Hepatocyte (in vitro differentiated cells): Measurements from ENCODE around the gene CDK5R2. TPM values are rescaled to one million over a fixed set of nuclear protein-coding genes. Genes with fewer than 3 reads are reported as not detected.

ENCODE experiments used
- DNase-seq: peaks from one replicate; pipeline ENCODE4 v3.0.0-alpha.2; 2016; ENCODE audit warnings: low spot score
- H2AFZ ChIP-seq: fragments of 200-600 bp; sonication (generic); 2 replicates; pipeline ENCODE4 v1.6.0; 2016; ENCODE audit warnings: antibody characterized with exemption, mild to moderate bottlenecking
- H3K27ac ChIP-seq: fragments of 200-600 bp; sonication (generic); 2 replicates; pipeline ENCODE4 v1.5.1; 2016; ENCODE audit warnings: mild to moderate bottlenecking
- H3K27me3 ChIP-seq: fragments of 200-600 bp; sonication (generic); 2 replicates; pipeline ENCODE4 v1.6.1; 2016
- H3K36me3 ChIP-seq: fragments of 200-600 bp; sonication (generic); replicated peaks from 2 replicates; pipeline ENCODE4 v1.5.1; 2016; ENCODE audit warnings: low read depth; ENCODE audit not compliant: insufficient read depth
- H3K4me1 ChIP-seq: fragments of 200-600 bp; sonication (generic); 2 replicates; pipeline ENCODE4 v1.5.1; 2016; ENCODE audit warnings: mild to moderate bottlenecking, moderate library complexity; ENCODE audit not compliant: insufficient read depth
- H3K4me2 ChIP-seq: fragments of 200-600 bp; sonication (generic); 2 replicates; pipeline ENCODE4 v1.6.0; 2016
- H3K4me3 ChIP-seq: fragments of 200-600 bp; sonication (generic); 2 replicates; pipeline ENCODE4 v1.5.1; 2016; ENCODE audit warnings: mild to moderate bottlenecking
- H3K79me2 ChIP-seq: fragments of 200-600 bp; sonication (generic); 2 replicates; pipeline ENCODE4 v1.6.0; 2017; ENCODE audit warnings: mild to moderate bottlenecking
- H3K9me2 ChIP-seq: fragments of 200-600 bp; sonication (generic); replicated peaks from 2 replicates; pipeline ENCODE4 v1.6.0; 2017; ENCODE audit warnings: mild to moderate bottlenecking; ENCODE audit not compliant: insufficient read depth
- H3K9me3 ChIP-seq: fragments of 200-600 bp; sonication (generic); 2 replicates; pipeline ENCODE4 v1.5.1; 2016; ENCODE audit warnings: low read depth, mild to moderate bottlenecking
- H4K20me1 ChIP-seq: fragments of 200-600 bp; sonication (generic); 2 replicates; pipeline ENCODE4 v1.6.0; 2016; ENCODE audit warnings: mild to moderate bottlenecking; ENCODE audit not compliant: insufficient read depth, poor library complexity, severe bottlenecking
- CTCF ChIP-seq: fragments of 200-600 bp; sonication (generic); IDR thresholded peaks from 2 replicates; pipeline ENCODE4 v1.5.1; 2016; ENCODE audit warnings: antibody characterized with exemption, mild to moderate bottlenecking; ENCODE audit not compliant: poor library complexity
- EZH2 ChIP-seq: fragments of 200-600 bp; sonication (generic); IDR thresholded peaks from 2 replicates; pipeline ENCODE4 v1.6.1; 2016; ENCODE audit warnings: antibody characterized with exemption, mild to moderate bottlenecking, borderline replicate concordance
- EZH2phosphoT487 ChIP-seq: fragments of 200-600 bp; sonication (generic); IDR thresholded peaks from one replicate; pipeline ENCODE4 v1.6.1; 2018; ENCODE audit warnings: antibody characterized with exemption, mild to moderate bottlenecking, low read depth, moderate library complexity; ENCODE audit not compliant: unreplicated experiment, severe bottlenecking
- WGBS: methylation state at CpG from one replicate; pipeline ENCODE4 v1.1.6; 2016; ENCODE audit warnings: low lambda C conversion rate; ENCODE audit errors: missing lambda C conversion rate; 5-methylcytosine and 5-hydroxymethylcytosine counted together
- polyA plus RNA-seq: library from polyadenylated mRNA; unstranded; fragments of >200 nt; fragmentation: Nextera tagmentation; extraction: Ambion mirVana; gene quantifications from 2 replicates; pipeline ENCODE4 v1.2.1, GENCODE V29; 2016
- total RNA-seq: library from RNA; depleted of rRNA; stranded (reverse); fragments of >200 nt; gene quantifications from 2 replicates; pipeline ENCODE4 v1.2.3, GENCODE V29; 2014

Gene CDK5R2
- total and polyA plus RNA-seq, 2 experiments from 2014 or later, result 0.37 TPM; not detected in 1

DNA sequence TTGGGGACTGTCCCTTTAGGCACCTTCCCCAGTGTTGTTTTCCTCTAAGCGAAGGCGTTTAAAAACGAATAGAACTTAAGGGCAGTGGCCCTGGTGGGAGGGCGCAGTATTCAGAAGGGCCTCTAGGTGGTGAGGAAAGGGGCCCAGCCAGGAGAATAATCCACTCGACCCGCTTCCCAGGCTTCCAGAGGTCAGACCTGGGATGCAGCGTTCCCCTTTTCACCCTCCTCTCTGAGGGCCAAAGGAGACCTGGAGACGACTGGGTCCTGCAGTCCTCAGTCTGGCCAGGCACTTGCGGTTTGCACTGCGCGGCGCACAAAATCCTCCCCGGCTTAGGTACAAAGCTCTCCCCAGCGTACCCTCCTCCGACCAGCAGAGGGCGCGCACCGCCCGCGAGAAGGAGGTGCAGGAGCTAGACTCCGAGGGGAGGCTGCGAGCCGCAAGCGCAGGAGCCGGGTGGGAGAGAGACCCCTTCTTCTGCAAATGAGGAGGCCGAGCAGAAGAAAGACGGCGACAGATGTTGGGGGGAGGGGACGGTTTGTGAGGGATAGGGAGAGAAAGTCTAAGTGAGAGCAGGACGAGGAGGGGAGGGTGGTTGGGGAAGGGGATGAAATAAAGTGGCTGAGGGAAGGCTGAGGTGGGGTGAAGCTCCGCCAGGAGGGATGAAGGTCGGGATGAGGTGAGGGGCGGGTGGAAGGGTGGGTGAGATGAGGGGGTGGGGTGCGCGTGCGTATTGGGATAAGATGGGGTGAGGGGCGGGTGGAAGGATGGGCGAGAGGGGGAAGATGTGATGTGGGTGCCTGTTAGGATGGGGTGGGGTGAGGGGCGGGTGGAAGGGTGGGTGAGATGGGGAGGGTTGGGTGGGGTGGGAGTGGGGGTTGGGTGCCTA lies 20.6 kb downstream of the CDK5R2 start:
- peak; percentile 99 for TF ChIP-seq CTCF
- no peak for TF ChIP-seq EZH2
- peak; percentile 80 for TF ChIP-seq EZH2phosphoT487
- peaks cover 88% of the 10 kb centered on the region for H3K27me3 ChIP-seq

DNA sequence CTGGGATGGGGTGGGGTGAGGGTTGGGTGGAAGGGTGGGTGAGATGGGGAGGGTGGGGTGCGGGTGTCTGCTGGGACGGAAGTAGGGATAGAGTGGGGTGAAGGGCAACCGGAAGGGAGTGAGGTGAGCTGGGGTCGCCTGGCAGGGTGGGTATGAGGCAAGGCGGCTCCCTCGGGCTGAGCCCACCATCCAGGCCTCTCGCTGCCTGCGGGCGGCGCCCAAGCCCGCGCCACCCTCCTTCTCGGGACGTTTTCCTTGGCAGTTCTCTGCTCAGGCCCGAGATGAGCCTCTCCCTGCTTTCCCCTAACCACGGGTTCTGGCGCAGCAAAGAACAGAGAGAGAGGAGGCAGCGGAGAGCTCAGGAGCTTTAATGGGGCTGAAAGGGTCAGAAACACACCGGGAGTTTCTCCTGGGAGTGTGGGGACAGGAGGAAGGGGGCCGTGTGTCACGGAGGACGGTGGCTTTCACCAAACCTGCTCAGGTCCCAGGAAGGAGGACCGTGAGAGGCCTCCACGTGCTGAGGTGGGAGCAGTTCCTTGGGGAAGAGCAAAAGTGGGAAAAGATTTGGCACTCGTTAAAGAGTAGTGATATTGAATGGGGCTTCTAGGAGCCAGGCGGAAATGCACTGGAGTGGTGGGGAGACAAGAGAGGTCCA lies 21.4 kb downstream of the CDK5R2 start:
- H3K36me3 ChIP-seq, result no peaks in the 10 kb centered on the region
- H3K4me1 ChIP-seq, result peaks cover 13% of the 10 kb centered on the region
- H4K20me1 ChIP-seq, result no peaks in the 10 kb centered on the region
- TF ChIP-seq EZH2phosphoT487 (peak; percentile 59), CTCF (no peak), EZH2 (no peak)
- H3K27me3 ChIP-seq, result peaks cover 88% of the 10 kb centered on the region
- no peak overlapping the region for H3K4me3 ChIP-seq
- H3K79me2 ChIP-seq, result no peaks in the 10 kb centered on the region
- no peaks in the 10 kb centered on the region for H3K9me2 ChIP-seq
- H3K4me2 ChIP-seq, result peak overlapping the region; percentile 74
- H2AFZ ChIP-seq, result no peak overlapping the region
- 3% methylated on average over 24 of the region's 26 CpGs for WGBS
- H3K27ac ChIP-seq, result no peak overlapping the region
- no peak for DNase-seq
- H3K9me3 ChIP-seq, result no peaks in the 10 kb centered on the region

More for the DNA sequence above, 20.6 kb downstream of the CDK5R2 start:
- Histone ChIP-seq H3K4me3 (no peak overlapping the region), H3K9me2 (no peaks in the 10 kb centered on the region), H3K79me2 (no peaks in the 10 kb centered on the region), H2AFZ (no peak overlapping the region), H3K9me3 (no peaks in the 10 kb centered on the region), H4K20me1 (no peaks in the 10 kb centered on the region), H3K4me1 (peaks cover 11% of the 10 kb centered on the region), H3K4me2 (peak overlapping the region; percentile 70), H3K27ac (no peak overlapping the region), H3K36me3 (no peaks in the 10 kb centered on the region)
- 4% methylated on average over 31 of the region's 39 CpGs for WGBS
- DNase-seq, result peak; percentile 88

DNA sequence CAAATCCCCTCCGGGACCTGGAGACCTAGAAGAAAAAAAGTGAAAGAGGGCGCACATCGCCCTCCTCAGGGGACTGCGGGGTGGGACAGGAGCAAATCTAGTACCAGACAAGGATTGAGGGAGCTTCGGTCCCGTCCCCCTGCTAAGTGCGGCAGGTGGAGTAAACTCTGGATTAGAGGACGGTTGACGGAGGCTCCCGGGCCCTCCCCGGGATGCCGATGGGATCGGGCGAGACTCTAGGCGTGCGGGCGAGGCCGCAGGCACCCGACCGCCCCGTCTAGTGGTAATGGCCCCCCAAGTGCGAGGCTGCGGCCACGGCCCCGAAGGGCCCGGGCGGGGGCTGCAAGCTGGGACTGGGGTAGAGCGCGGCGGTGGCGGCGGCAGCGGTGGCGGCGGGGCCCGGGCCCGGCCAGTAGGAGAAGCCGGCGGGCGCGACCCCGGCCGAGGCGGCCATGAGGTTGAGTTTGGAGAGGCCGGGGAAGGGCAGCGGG lies 22.0 kb downstream of the CDK5R2 start:
- Histone ChIP-seq H3K4me2 (peak overlapping the region; percentile 74), H4K20me1 (no peaks in the 10 kb centered on the region), H2AFZ (no peak overlapping the region), H3K79me2 (no peaks in the 10 kb centered on the region), H3K27ac (no peak overlapping the region), H3K9me2 (no peaks in the 10 kb centered on the region), H3K27me3 (peaks cover 88% of the 10 kb centered on the region), H3K9me3 (no peaks in the 10 kb centered on the region), H3K36me3 (no peaks in the 10 kb centered on the region), H3K4me3 (no peak overlapping the region), H3K4me1 (peaks cover 13% of the 10 kb centered on the region)
- no peak for DNase-seq
- TF ChIP-seq CTCF (no peak), EZH2phosphoT487 (peak; percentile 32), EZH2 (peak; percentile 94)
- 1% methylated on average over 34 of the region's 46 CpGs for WGBS
